GM20431 (cell line): ENCODE data around the gene PNMA1.
"Not testable (repeated sequence)": the region's sequence is repeated elsewhere in the genome, so short reads cannot be mapped to it uniquely, and the experiment has no call there.

Experiments
- in situ Hi-C: fragments of 300-500 bp; cut with MseI, MboI; formaldehyde crosslinking; loops from one replicate; pipeline ENCODE4 v1.15.0; 2020; ENCODE audit warnings: low sequenced_read_pairs; ENCODE audit not compliant: unreplicated experiment

The PNMA1 gene

GRCh38 chr14:73719361-73719760 is 5.2 kb upstream of the PNMA1 start:
- in situ Hi-C loops: no loop called here

- in situ Hi-C loops: no loop called here
These were observed 4.5 kb upstream of the PNMA1 start for GRCh38 chr14:73718418-73719251.

GRCh38 chr14:73717711-73718417 is 3.7 kb upstream of the PNMA1 start:
- in situ Hi-C loops: no loop called here

GRCh38 chr14:73717266-73717665 is 3.1 kb upstream of the PNMA1 start:
- in situ Hi-C loops: no loop called here

GRCh38 chr14:73715707-73716106 is 1.5 kb upstream of the PNMA1 start:
- in situ Hi-C loops: no loop called here

- in situ Hi-C loops: no loop called here
These were observed 485 bp upstream of the PNMA1 start for GRCh38 chr14:73714656-73715081.

- in situ Hi-C loops: no loop called here
These were observed 880 bp downstream of the PNMA1 start for GRCh38 chr14:73713206-73713802.

GRCh38 chr14:73712540-73713180 is 1.5 kb downstream of the PNMA1 start:
- in situ Hi-C loops: no loop called here

GRCh38 chr14:73712071-73712506 is 2.1 kb downstream of the PNMA1 start:
- in situ Hi-C loops: no loop called here

GRCh38 chr14:73710737-73711136 is 3.4 kb downstream of the PNMA1 start:
- in situ Hi-C loops: no loop called here

GRCh38 chr14:73709904-73710469 is 4.2 kb downstream of the PNMA1 start:
- in situ Hi-C loops: no loop called here

- in situ Hi-C loops: not testable (repeated sequence)
These were observed 6.1 kb downstream of the PNMA1 start for GRCh38 chr14:73708076-73708475.

- in situ Hi-C loops: no loop called here
These were observed 13.9 kb downstream of the PNMA1 start for GRCh38 chr14:73700325-73700724.

- in situ Hi-C loops: no loop called here
These were observed 17.5 kb downstream of the PNMA1 start for GRCh38 chr14:73696466-73697400.

- in situ Hi-C loops: no loop called here
These were observed 18.2 kb downstream of the PNMA1 start for GRCh38 chr14:73695997-73696396.

GRCh38 chr14:73695082-73695481 is 19.1 kb downstream of the PNMA1 start:
- in situ Hi-C loops: no loop called here

GRCh38 chr14:73694083-73694482 is 20.1 kb downstream of the PNMA1 start:
- in situ Hi-C loops: no loop called here

- in situ Hi-C loops: no loop called here
These were observed 27.3 kb downstream of the PNMA1 start for GRCh38 chr14:73686901-73687300.

GRCh38 chr14:73685328-73685727 is 28.9 kb downstream of the PNMA1 start:
- in situ Hi-C loops: no loop called here
